Stimulated activated CD8-positive, alpha-beta memory T cell treated with anti-CD3 and anti-CD28 coated beads, Interleukin-7, amount 100 ng/mL, for 4 hours (primary cell): ENCODE measurements around the gene TEX261.
"Not testable (repeated sequence)": the region's sequence is repeated elsewhere in the genome, so short reads cannot be mapped to it uniquely, and the experiment has no call there.

Experiments
- DNase-seq, 2 donors: peaks; one replicate each; pipeline ENCODE4 v3.0.0-alpha.2; 2020; ENCODE audit warnings: low read depth in 2 of 2

The TEX261 gene

GRCh38 chr2:70994699-70995425, at the start of gene TEX261:
TEX261 (minus strand) TSS chr2:70994873; CDS start chr2:70994757, 116 bp downstream.
- DNase-seq = peak; percentile 68 to 89

GRCh38 chr2:71043531-71044407, 49.1 kb upstream of the TEX261 start:
- DNase-seq = no peak

GRCh38 chr2:71042287-71042686, 47.6 kb upstream of the TEX261 start:
- DNase-seq = no peak

- DNase-seq = not testable (repeated sequence)
Observed at GRCh38 chr2:71036296-71036695, 41.6 kb upstream of the TEX261 start.

DNA sequence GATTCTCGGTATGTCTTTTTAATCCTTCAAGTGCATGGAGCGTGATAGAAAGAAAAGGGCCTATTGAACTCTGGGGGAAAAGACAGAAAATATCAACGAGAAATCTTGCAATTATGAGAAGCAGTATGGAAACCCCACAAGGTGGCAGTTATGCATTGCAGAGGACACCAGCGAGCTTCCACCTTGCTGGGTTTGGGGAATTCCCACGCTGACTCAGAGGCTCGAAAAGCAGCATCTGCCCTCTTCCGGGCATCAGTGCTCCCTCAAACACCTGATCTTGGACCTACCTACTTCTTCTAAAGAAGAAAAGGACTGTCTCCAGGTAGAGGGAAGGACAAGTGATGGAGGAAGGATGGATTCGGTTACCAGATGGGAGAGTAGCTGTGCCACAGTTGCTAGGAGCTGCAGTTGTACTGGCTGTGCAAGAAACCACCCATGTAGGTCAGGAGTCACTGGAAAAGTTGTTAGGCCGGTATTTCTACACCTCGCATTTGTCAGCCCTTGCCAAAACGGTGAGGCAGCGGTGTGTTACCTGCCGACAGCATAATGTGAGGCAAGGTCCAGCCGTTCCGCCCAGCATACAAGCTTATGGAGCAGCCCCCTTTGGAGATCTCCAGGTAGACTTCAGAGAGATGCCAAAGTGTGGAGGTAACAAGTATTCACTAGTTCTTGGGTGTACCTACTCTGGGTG, 29.0 kb upstream of the TEX261 start:
- peak; percentile 61 to 63 for DNase-seq

DNA sequence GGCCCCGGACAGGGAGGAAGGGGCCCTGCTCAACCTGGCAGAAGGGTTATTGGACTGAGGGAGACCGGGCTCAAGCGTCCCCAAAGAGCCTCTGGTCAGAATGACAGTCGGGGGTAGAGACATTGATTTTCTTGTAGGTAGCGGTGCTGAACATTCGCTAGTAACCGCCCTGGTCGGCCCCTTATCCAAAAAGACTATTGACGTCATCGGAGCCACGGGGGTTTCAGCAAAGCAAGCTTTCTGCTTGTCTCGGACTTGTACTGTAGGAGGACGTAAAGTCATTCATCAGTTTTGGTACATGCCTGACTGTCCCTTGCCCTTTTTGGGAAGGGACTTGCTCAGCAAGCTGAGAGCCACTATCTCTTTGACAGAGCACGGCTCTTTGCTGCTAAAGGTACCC, 26.7 kb upstream of the TEX261 start:
- DNase-seq = not testable (repeated sequence)

DNA sequence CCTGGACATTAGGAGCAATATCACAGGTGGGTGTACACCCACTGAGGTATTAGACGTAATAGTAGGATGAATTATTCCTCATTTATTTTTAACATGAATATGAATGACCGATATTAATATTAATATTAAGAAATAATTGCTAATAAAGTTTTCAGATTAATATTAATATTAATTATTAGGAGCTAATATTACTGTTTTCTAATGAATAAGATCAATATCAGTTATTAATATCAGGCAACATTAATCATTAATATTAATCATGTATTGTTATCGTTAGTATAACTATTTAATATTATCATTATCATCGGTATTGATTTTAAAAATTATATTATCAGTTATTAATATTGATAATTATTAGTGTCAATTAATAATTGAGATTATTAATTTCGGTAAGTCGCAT, 25.3 kb upstream of the TEX261 start:
- DNase-seq = not testable (repeated sequence)

DNA sequence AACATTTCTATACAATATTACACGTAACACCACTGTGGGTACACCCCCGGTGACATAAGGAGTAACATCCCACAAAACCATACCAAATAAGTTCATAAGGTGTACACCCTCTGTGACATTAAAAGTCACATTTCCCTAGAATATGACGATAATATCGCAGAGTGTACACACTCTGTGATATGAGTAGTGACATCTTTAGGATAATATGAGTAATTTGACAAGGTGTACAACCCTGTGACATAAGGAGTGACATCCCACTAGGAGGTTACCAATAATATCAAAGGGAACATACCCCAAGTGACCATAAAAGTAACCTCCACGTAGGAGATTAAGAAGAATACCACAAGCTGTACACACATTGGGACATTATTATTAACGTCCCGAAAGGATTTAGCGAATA, 24.0 kb upstream of the TEX261 start:
- DNase-seq = no peak

DNA sequence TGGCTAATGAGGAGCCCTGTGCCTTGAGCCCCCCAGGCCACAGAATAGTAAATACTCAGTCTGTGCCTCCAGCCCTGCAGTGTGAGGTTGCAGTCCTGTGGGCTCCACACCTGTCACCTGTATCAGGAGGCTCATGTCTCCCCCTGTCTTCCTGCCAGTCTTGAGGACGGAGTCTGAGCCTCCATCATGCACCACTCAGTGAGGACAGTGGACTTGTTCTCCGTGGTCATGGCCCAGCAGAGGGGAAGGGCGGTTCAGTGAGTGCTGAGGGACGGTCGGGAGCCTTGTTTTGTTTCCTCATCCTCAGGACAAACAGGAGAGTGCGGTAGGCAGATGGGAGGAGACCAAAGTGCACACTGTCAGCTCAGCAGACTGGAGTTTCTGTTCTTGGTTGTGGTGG, 17.1 kb upstream of the TEX261 start:
- not testable (repeated sequence) for DNase-seq

DNA sequence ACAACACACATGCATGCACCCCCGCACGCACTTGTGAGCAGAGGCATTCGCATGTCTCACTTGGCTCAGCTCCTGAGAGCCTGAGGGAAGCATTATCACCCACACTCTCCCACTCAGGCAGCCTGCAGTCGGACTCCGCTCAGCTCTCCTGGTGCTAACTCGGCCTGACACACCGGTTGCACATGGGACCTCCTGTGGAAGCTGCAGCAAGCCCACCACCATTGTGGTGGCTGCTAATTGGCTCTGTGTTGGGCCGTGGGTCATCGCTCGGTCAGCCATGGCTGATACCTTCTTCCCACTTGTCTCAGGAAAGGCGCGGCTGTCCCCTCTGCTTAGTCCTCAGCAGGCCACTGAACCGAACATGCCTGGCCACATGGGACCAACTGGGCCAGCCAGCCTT, 13.7 kb upstream of the TEX261 start:
- DNase-seq = no peak

- DNase-seq = no peak
Observed at GRCh38 chr2:71006955-71007799, 12.5 kb upstream of the TEX261 start.

- no peak for DNase-seq
Observed at GRCh38 chr2:71006323-71006722, 11.7 kb upstream of the TEX261 start.

GRCh38 chr2:71005271-71006202, 10.9 kb upstream of the TEX261 start:
- DNase-seq = no peak

GRCh38 chr2:71004857-71005256, 10.2 kb upstream of the TEX261 start:
- no peak for DNase-seq

DNA sequence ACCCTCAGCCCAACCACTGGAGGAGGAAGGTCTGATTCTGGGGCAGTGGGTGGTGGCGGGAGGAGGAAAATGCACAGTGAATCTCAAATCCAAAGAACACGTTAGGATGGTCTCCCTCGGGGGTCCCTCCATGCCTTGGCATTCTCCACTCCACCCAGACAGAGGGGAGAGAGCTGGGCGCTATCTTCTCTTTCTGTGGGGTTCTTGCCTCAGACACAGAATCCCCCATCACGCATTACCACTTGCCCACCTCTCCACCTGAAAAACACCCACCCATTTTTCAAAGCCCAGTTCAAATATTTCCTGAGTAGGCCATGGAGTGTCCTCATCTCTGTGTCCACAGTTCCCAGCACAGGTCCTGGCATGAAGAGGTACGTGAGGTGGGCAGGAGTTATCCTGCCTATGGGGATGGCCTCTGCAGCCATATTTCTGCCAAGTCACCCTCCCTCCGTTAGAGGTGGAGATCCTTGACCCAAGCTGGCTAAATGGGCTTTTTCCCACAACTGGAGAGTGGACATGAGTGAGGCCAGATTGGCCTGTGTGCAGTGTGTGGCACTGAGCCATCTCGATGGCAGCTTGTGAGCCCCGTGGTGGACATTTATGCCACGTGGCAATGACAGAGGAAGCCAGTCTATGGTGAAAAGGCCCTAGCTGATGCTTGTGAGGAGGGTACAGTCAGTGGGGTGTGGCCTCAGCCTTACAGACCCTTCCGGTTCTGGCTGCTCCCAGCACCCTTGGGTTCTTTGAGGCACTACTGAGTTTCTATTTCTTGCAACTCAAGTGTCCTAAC, 9.5 kb upstream of the TEX261 start:
- no peak for DNase-seq

DNA sequence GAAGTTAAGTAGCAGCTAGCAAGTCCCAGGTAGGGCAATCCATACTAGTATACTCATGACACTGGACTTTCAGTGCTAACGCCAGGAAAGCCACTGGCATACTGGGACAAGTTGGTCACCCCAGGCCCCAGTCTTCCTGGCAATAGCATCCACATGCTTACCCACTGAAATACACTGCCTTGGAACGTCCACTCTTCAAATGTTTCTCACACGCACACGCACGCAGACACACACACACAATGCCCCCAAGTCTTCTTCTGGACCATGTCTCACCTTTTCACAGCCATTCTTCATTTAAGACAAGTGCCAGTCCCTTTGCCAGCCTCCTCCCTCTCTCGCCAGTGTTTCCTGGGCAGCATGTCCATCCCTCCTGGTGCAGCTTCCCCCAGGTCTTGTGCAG, 8.7 kb upstream of the TEX261 start:
- DNase-seq = no peak

DNA sequence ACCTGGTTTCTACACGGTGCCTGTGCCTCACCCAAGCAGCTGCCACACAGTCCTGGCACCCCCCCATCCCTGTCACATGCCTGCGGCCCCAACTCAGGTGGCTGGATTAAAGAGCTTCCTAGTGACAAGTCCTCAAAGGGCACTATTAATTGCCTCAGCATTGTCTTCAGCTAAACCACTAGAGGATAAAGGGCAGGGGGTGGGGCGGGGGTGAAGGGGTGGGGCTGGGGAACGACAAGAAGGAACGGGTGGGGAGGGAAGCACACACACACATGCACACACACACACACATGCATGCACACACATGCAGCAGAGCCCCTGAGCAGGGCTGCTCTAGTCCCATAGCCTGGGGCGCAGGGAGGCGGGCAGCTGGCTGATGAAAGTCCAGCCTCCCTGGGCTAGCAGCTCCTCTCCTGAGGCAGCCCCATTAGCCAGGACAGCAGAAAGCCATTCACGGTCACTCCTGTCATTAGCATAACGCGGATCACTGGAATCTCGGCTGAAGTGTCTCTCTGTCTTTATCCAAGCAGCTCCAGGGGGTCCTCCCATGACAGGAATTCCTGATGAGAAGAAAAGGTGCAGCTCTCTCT, 7.4 kb upstream of the TEX261 start:
- DNase-seq = no peak

DNA sequence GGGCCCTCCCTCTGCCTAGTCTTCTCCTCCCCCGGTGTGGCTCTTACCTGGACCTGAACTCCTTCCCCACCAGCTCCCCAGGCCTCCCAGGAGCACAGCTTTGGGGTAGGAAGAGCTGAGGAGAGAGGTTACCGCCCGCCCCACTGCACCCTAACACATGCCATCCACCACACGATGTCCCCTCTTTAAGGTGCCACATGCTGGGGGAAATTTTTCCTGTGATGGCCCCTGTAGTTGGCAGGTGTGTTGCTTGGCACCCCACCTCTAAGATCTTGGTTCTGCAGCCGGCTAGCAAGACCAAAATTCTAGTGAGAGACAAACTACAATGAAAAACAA, 6.9 kb upstream of the TEX261 start:
- no peak for DNase-seq
